ENCODE measurements around the gene ZNF93. TPM values are rescaled to one million over a fixed set of nuclear protein-coding genes. Genes with fewer than 3 reads are reported as not detected.
"Not testable (repeated sequence)": the region's sequence is repeated elsewhere in the genome, so short reads cannot be mapped to it uniquely, and the experiment has no call there.

Gene ZNF93
- total RNA-seq, 2 experiments from 2014 or later, result 8.7 to 9.3 TPM

- CTCF ChIA-PET, result not testable (repeated sequence)
- POLR2A ChIA-PET, result interaction anchor here (0.6 kb wide), 1 partner anchor 390 kb away, joined by 4 read pairs; no protein-coding TSS in a partner anchor
These were observed 29.7 kb downstream of the ZNF93 start for GRCh38 chr19:19930417-19930816.

GRCh38 chr19:19933432-19934314 is 32.9 kb downstream of the ZNF93 start:
- CTCF ChIA-PET, result not testable (repeated sequence)
- POLR2A ChIA-PET, result interaction anchor here (0.6 kb wide), 1 partner anchor 116 kb away, joined by 4 read pairs; no protein-coding TSS in a partner anchor

GRCh38 chr19:19937403-19937802 is 36.7 kb downstream of the ZNF93 start:
- ChIA-PET CTCF (no interaction called here), POLR2A (no interaction called here)

GRCh38 chr19:19938449-19938848 is 37.7 kb downstream of the ZNF93 start:
- CTCF ChIA-PET, result no interaction called here
- POLR2A ChIA-PET, result interaction anchor here (0.6 kb wide), 1 partner anchor 140 kb away, joined by 9 read pairs; no protein-coding TSS in a partner anchor

- ChIA-PET POLR2A (no interaction called here), CTCF (interaction anchor here (0.6 kb wide), 1 partner anchor 265 kb away, joined by 3 read pairs; no protein-coding TSS in a partner anchor)
These were observed 43.3 kb downstream of the ZNF93 start for GRCh38 chr19:19943848-19944582.

GRCh38 chr19:19944583-19944880 is 43.8 kb downstream of the ZNF93 start:
- CTCF ChIA-PET, result no interaction called here
- POLR2A ChIA-PET, result no interaction called here

GRCh38 chr19:19946226-19946625 is 45.5 kb downstream of the ZNF93 start:
- POLR2A ChIA-PET, result interaction anchor here (0.5 kb wide), 1 partner anchor 109 kb away, joined by 5 read pairs; no protein-coding TSS in a partner anchor
- CTCF ChIA-PET, result no interaction called here

- CTCF ChIA-PET, result interaction anchor here (0.6 kb wide), 1 partner anchor 410 kb away, joined by 3 read pairs; no protein-coding TSS in a partner anchor
These were observed 48.1 kb downstream of the ZNF93 start for GRCh38 chr19:19948800-19949199.

GRCh38 chr19:19955208-19955607 is 54.5 kb downstream of the ZNF93 start:
- ChIA-PET POLR2A (no interaction called here), CTCF (interaction anchor here (0.9 kb wide), 1 partner anchor 26 kb away, joined by 3 read pairs; no protein-coding TSS in a partner anchor)

More at GRCh38 chr19:19948800-19949199, 48.1 kb downstream of the ZNF93 start:
- POLR2A ChIA-PET, result interaction anchor here (0.6 kb wide), 1 partner anchor 709 kb away, joined by 3 read pairs; no protein-coding TSS in a partner anchor

- ChIA-PET CTCF (interaction anchor here (0.9 kb wide), 1 partner anchor 88 kb away, joined by 3 read pairs; no protein-coding TSS in a partner anchor), POLR2A (no interaction called here)
These were observed 55.8 kb downstream of the ZNF93 start for GRCh38 chr19:19956434-19957075.

GRCh38 chr19:19957766-19958165 is 57.0 kb downstream of the ZNF93 start:
- POLR2A ChIA-PET, result not testable (repeated sequence)
- CTCF ChIA-PET, result interaction anchor here (1.0 kb wide), 1 partner anchor 314 kb away, joined by 3 read pairs; the partner anchor contains the start of gene GMIP

GRCh38 chr19:19959151-19959799 is 58.5 kb downstream of the ZNF93 start:
- CTCF ChIA-PET, POLR2A ChIA-PET: not testable (repeated sequence)

- CTCF ChIA-PET, result no interaction called here
- POLR2A ChIA-PET, result no interaction called here
These were observed 63.7 kb downstream of the ZNF93 start for GRCh38 chr19:19964416-19964815.

GRCh38 chr19:19966126-19966525 is 65.4 kb downstream of the ZNF93 start:
- POLR2A ChIA-PET, CTCF ChIA-PET: not testable (repeated sequence)

- CTCF ChIA-PET, result no interaction called here
- POLR2A ChIA-PET, result no interaction called here
These were observed 66.1 kb downstream of the ZNF93 start for GRCh38 chr19:19966862-19967261.

Other genes starting within 250 kb of the ZNF93 start
- gene ATP13A1, start 237.3 kb upstream of the ZNF93 start, total RNA-seq, result 10 to 100 TPM; 88.6 to 96.1 TPM
- gene ZNF101, start 232.1 kb upstream of the ZNF93 start, total RNA-seq, result 10 to 100 TPM; 63.9 to 65.7 TPM
- 1 to 10 TPM; 5.6 to 5.7 TPM for gene ZNF14, start 167.8 kb upstream of the ZNF93 start, total RNA-seq
- gene ZNF506, start 79.2 kb upstream of the ZNF93 start, total RNA-seq, result 10 to 100 TPM; 21.7 to 25.2 TPM
- 10 to 100 TPM; 11.9 to 12.1 TPM for gene ZNF253, start 35.1 kb upstream of the ZNF93 start, total RNA-seq
- 10 to 100 TPM in 1 of 2 experiments, 1 to 10 TPM in 1; 10.0 to 10.2 TPM for gene ZNF682, start 138.6 kb downstream of the ZNF93 start, total RNA-seq
- gene ZNF90, start 177.1 kb downstream of the ZNF93 start, total RNA-seq, result 10 to 100 TPM; 16.7 to 17.0 TPM

Data from activated CD8-positive, alpha-beta memory T cell treated with anti-CD3 and anti-CD28 coated beads for 36 hours (primary cell).